IMR-90 (cell line): ENCODE data around the gene EPN1. TPM values are rescaled to one million over a fixed set of nuclear protein-coding genes. Genes with fewer than 3 reads are reported as not detected.

Experiments used
- ATAC-seq: fragments of 200-7000 bp; cut with Tn5 transposase; 2 replicates; pipeline ENCODE4 v1.9.1; 2020; ENCODE audit warnings: low read depth, mild to moderate bottlenecking, moderate library complexity
- BruUV-seq: library from RNA; stranded (reverse); fragments of 400-500 nt; replicated peaks from 2 replicates; lab custom pipeline; 2021; lab: Mats Ljungman, UMichigan
- CTCF ChIA-PET: fragments of 300-600 bp; formaldehyde crosslinking; extraction: SDS; loops from one replicate; lab custom pipeline; 2021; ENCODE audit warnings: antibody characterized with exemption; lab: Yijun Ruan, JAX
- POLR2A ChIA-PET: fragments of 300-600 bp; sonication (Branson Sonifier 250); formaldehyde crosslinking; loops from one replicate; lab custom pipeline; 2022; ENCODE audit warnings: antibody characterized with exemption; ENCODE audit not compliant: unreplicated experiment; lab: Charles Lee
- DNase-seq: peaks from one replicate; pipeline ENCODE4 v3.0.0; 2013
- H2AFZ ChIP-seq: replicated peaks from 2 replicates; pipeline ENCODE3; 2013; ENCODE audit warnings: low read length, mild to moderate bottlenecking; ENCODE audit not compliant: poor library complexity
- H2AK5ac ChIP-seq: 2 replicates; pipeline ENCODE4 v1.6.1; 2013; ENCODE audit warnings: low read depth, low read length, inconsistent platforms
- H2AK9ac ChIP-seq: replicated peaks from 2 replicates; pipeline ENCODE3; 2013; ENCODE audit warnings: mild to moderate bottlenecking, low read depth, low read length, moderate library complexity; ENCODE audit not compliant: poor library complexity
- H2BK120ac ChIP-seq: 2 replicates; pipeline ENCODE4 v1.6.1; 2013; ENCODE audit warnings: low read depth, low read length, inconsistent platforms
- H2BK15ac ChIP-seq: 3 replicates; pipeline ENCODE4 v1.6.1; 2013; ENCODE audit warnings: low read depth, low read length, inconsistent platforms
- H2BK20ac ChIP-seq: 2 replicates; pipeline ENCODE4 v1.6.1; 2013; ENCODE audit warnings: low read depth, mild to moderate bottlenecking, inconsistent platforms, low read length, moderate library complexity
- H2BK5ac ChIP-seq: 2 replicates; pipeline ENCODE4 v1.6.1; 2013; ENCODE audit warnings: mild to moderate bottlenecking, low read depth, low read length, inconsistent platforms; ENCODE audit not compliant: poor library complexity, severe bottlenecking
- H3K14ac ChIP-seq: replicated peaks from 2 replicates; pipeline ENCODE4 v1.6.1; 2013; ENCODE audit warnings: low read depth, low read length, inconsistent platforms
- H3K18ac ChIP-seq: 2 replicates; pipeline ENCODE4 v1.6.1; 2013; ENCODE audit warnings: low read depth, low read length, control low read depth
- H3K23ac ChIP-seq: 2 replicates; pipeline ENCODE4 v1.6.1; 2013; ENCODE audit warnings: low read depth, low read length, inconsistent platforms
- H3K27ac ChIP-seq: 2 replicates; pipeline ENCODE4 v1.5.1; 2013; ENCODE audit warnings: mild to moderate bottlenecking, control low read depth, low read length; ENCODE audit not compliant: insufficient read depth
- H3K27me3 ChIP-seq: 2 replicates; pipeline ENCODE4 v1.6.1; 2013; ENCODE audit warnings: low read length; ENCODE audit not compliant: control insufficient read depth, insufficient read depth
- H3K36me3 ChIP-seq: 2 replicates; pipeline ENCODE4 v1.6.1; 2013; ENCODE audit warnings: low read length, mixed read lengths; ENCODE audit not compliant: control insufficient read depth, insufficient read depth
- H3K4ac ChIP-seq: 2 replicates; pipeline ENCODE4 v1.6.1; 2013; ENCODE audit warnings: low read depth, low read length, inconsistent platforms
- H3K4me1 ChIP-seq: 2 replicates; pipeline ENCODE4 v1.6.1; 2013; ENCODE audit warnings: low read length, mixed read lengths; ENCODE audit not compliant: control insufficient read depth, insufficient read depth
- H3K4me2 ChIP-seq: 2 replicates; pipeline ENCODE4 v1.6.1; 2013; ENCODE audit warnings: low read depth, mild to moderate bottlenecking, control low read depth, low read length, moderate library complexity
- H3K4me3 ChIP-seq: 2 replicates; pipeline ENCODE4 v1.5.1; 2013; ENCODE audit warnings: low read depth, mild to moderate bottlenecking, control low read depth, low read length, moderate library complexity; ENCODE audit not compliant: insufficient read depth
- H3K56ac ChIP-seq: 2 replicates; pipeline ENCODE4 v1.6.1; 2013; ENCODE audit warnings: low read length, inconsistent platforms; ENCODE audit not compliant: insufficient read depth; ENCODE audit errors: extremely low read depth
- H3K79me1 ChIP-seq, 2 experiments: 2 replicates each; pipeline ENCODE4 v1.6.1; 2013; ENCODE audit warnings: low read length in 2 of 2, inconsistent platforms in 1 of 2, low read depth in 1 of 2
- H3K9ac ChIP-seq: 2 replicates; pipeline ENCODE4 v1.6.1; 2013; ENCODE audit warnings: low read depth, low read length, control low read depth
- H3K9me1 ChIP-seq: 2 replicates; pipeline ENCODE4 v1.6.1; 2013; ENCODE audit warnings: low read length, inconsistent platforms; ENCODE audit not compliant: insufficient read depth
- H3K9me3 ChIP-seq: 2 replicates; pipeline ENCODE4 v1.6.1; 2013; ENCODE audit warnings: low read length; ENCODE audit not compliant: control insufficient read depth, insufficient read depth
- H4K20me1 ChIP-seq: 2 replicates; pipeline ENCODE4 v1.6.1; 2013; ENCODE audit warnings: low read length, inconsistent platforms; ENCODE audit not compliant: insufficient read depth
- H4K5ac ChIP-seq: 2 replicates; pipeline ENCODE4 v1.6.1; 2013; ENCODE audit warnings: mild to moderate bottlenecking, low read depth, low read length, control low read depth
- H4K8ac ChIP-seq, 2 experiments: 2 replicates each; pipeline ENCODE4 v1.6.1; 2013; ENCODE audit warnings: low read depth in 2 of 2, low read length in 2 of 2, control low read depth in 1 of 2, inconsistent platforms in 1 of 2
- H4K91ac ChIP-seq: 2 replicates; pipeline ENCODE4 v1.6.1; 2013; ENCODE audit warnings: low read depth, low read length, inconsistent platforms; ENCODE audit not compliant: insufficient read depth
- MAFK ChIP-seq: IDR thresholded peaks from 2 replicates; pipeline ENCODE4 v1.6.1; 2012; ENCODE audit warnings: low read depth, low read length, improper control_type of control experiment
- MAZ ChIP-seq: IDR thresholded peaks from 2 replicates; pipeline ENCODE4 v1.6.1; 2012; ENCODE audit warnings: low read depth, mild to moderate bottlenecking, low read length, improper control_type of control experiment, moderate library complexity, borderline replicate concordance
- NFE2L2 ChIP-seq: fragments of 150-350 bp; IDR thresholded peaks from 2 replicates; pipeline ENCODE4 v1.6.1; 2016; ENCODE audit warnings: low read depth, mild to moderate bottlenecking, low read length
- RCOR1 ChIP-seq: IDR thresholded peaks from 2 replicates; pipeline ENCODE4 v1.6.1; 2012; ENCODE audit warnings: mild to moderate bottlenecking, low read length, improper control_type of control experiment; ENCODE audit not compliant: insufficient replicate concordance
- SMC3 ChIP-seq: fragments of 150-350 bp; IDR thresholded peaks from 2 replicates; pipeline ENCODE4 v1.6.1; 2016; ENCODE audit warnings: low read depth, mild to moderate bottlenecking, antibody characterized with exemption, low read length, moderate library complexity
- WGBS, 2 experiments: methylation state at CpG; one replicate each; pipeline versions ENCODE4 v1.1.5 to v1.1.7; 2013; ENCODE audit warnings: missing lambda C conversion rate in 2 of 2; ENCODE audit not compliant: insufficient read length in 1 of 2; ENCODE audit errors: extremely low coverage in 2 of 2; 5-methylcytosine and 5-hydroxymethylcytosine counted together
- dilution Hi-C: fragments of 300-500 bp; cut with HindIII; formaldehyde crosslinking; loops from one replicate; pipeline ENCODE4 v1.14.3; 2018; ENCODE audit warnings: low sequenced_read_pairs; ENCODE audit not compliant: unreplicated experiment
- in situ Hi-C: fragments of 300-500 bp; cut with MboI; formaldehyde crosslinking; loops from 3 replicates; pipeline ENCODE4 v1.14.3; 2019; ENCODE audit warnings: low sequenced_read_pairs, inconsistent platforms, mixed read lengths
- intact Hi-C: fragments of 100-400 bp; cut with micrococcal nuclease; formaldehyde crosslinking; loops from 2 replicates; pipeline ENCODE4 v1.10.0; 2022
- polyA plus RNA-seq, 3 experiments: library from polyadenylated mRNA; depleted of rRNA; stranded (reverse); fragments of >200 nt; gene quantifications; 2 replicates each; pipeline ENCODE4 v1.2.3, GENCODE V29; 2012; ENCODE audit warnings: low replicate concordance in 1 of 3
- total RNA-seq: library from RNA; depleted of rRNA; stranded (reverse); fragments of >200 nt; gene quantifications from 2 replicates; pipeline ENCODE4 v1.2.3, GENCODE V29; 2012

The EPN1 gene
- total and polyA plus RNA-seq, 2 of the 4 experiments (the other 2 are of a cell fraction) = 19.0 to 122 TPM

- Histone ChIP-seq H3K56ac (no peak overlapping the region), H2BK15ac (no peak overlapping the region), H3K18ac (no peak overlapping the region), H3K4ac (no peak overlapping the region), H2BK120ac (no peak overlapping the region), H3K9me3 (no peaks in the 10 kb centered on the region), H3K36me3 (peaks cover 45% of the 10 kb centered on the region), H3K79me1 (no peaks in the 10 kb centered on the region; a peak in 1 of 4 replicates), H3K9ac (no peak overlapping the region), H3K4me2 (no peak overlapping the region), H3K4me1 (no peaks in the 10 kb centered on the region), H2AK5ac (no peak overlapping the region), H3K4me3 (no peak overlapping the region), H3K27ac (no peak overlapping the region), H4K8ac (no peak overlapping the region), H4K20me1 (no peaks in the 10 kb centered on the region), H3K14ac (no peak overlapping the region), H3K23ac (no peak overlapping the region), H4K91ac (no peak overlapping the region), H2AFZ (no peak overlapping the region), H2AK9ac (no peak overlapping the region), H4K5ac (no peak overlapping the region), H2BK20ac (no peak overlapping the region), H2BK5ac (no peak overlapping the region), H3K9me1 (no peaks in the 10 kb centered on the region), H3K27me3 (no peaks in the 10 kb centered on the region)
- ChIA-PET CTCF (no interaction called here), POLR2A (no interaction called here)
- no peak for DNase-seq
- WGBS, 2 experiments = 95% methylated on average over 4 of the region's 12 CpGs; no CpG with 5 or more reads in 1 of the 2 experiments
- no TSS peak for BruUV-seq
- in situ Hi-C loops = loop anchor here (25.0 kb wide), 1 partner anchor 440 kb away; the partner anchor contains the start of gene ZNF444
- no peak for ATAC-seq
- TF ChIP-seq MAFK (no peak), MAZ (no peak), SMC3 (no peak), NFE2L2 (no peak), RCOR1 (no peak)
- intact Hi-C loops = no loop called here
- dilution Hi-C loops = no loop called here
Observed at GRCh38 chr19:55697069-55697440, 22.0 kb downstream of the EPN1 start.
